Neural progenitor cell (in vitro differentiated cells): ENCODE data around the gene KLHL12. TPM values are rescaled to one million over a fixed set of nuclear protein-coding genes. Genes with fewer than 3 reads are reported as not detected.
A peak's percentile ranks its signal among the peaks of the same experiment; 100 is the strongest.

ENCODE experiments used
- DNase-seq: peaks from one replicate; pipeline ENCODE4 v3.0.0-alpha.2; 2016; ENCODE audit warnings: low spot score
- H2AFZ ChIP-seq: fragments of 200-600 bp; sonication (generic); replicated peaks from 2 replicates; pipeline ENCODE4 v1.6.1; 2016; ENCODE audit warnings: antibody characterized with exemption
- H3F3A ChIP-seq: fragments of 200-600 bp; sonication (generic); 2 replicates; pipeline ENCODE4 v1.6.1; 2016; ENCODE audit warnings: antibody characterized with exemption, low read depth
- H3K27ac ChIP-seq: fragments of 200-600 bp; sonication (generic); 2 replicates; pipeline ENCODE4 v1.5.1; 2016; ENCODE audit warnings: mild to moderate bottlenecking
- H3K27me3 ChIP-seq: fragments of 200-600 bp; sonication (generic); 2 replicates; pipeline ENCODE4 v1.6.1; 2016; ENCODE audit warnings: mild to moderate bottlenecking, moderate library complexity
- H3K36me3 ChIP-seq: fragments of 200-600 bp; sonication (generic); 2 replicates; pipeline ENCODE4 v1.5.1; 2016
- H3K4me1 ChIP-seq: fragments of 200-600 bp; sonication (generic); 2 replicates; pipeline ENCODE4 v1.6.1; 2016; ENCODE audit warnings: mixed run types
- H3K4me2 ChIP-seq: fragments of 200-600 bp; sonication (generic); 2 replicates; pipeline ENCODE4 v1.6.1; 2016
- H3K4me3 ChIP-seq: fragments of 200-600 bp; sonication (generic); 2 replicates; pipeline ENCODE4 v1.5.1; 2016
- H3K79me2 ChIP-seq: fragments of 200-600 bp; sonication (generic); 2 replicates; pipeline ENCODE4 v1.6.1; 2016; ENCODE audit warnings: low read depth
- H3K9ac ChIP-seq: fragments of 200-600 bp; sonication (generic); 2 replicates; pipeline ENCODE4 v1.6.1; 2016
- H3K9me3 ChIP-seq: fragments of 200-600 bp; sonication (generic); 2 replicates; pipeline ENCODE4 v1.5.1; 2016; ENCODE audit warnings: low read depth
- H4K20me1 ChIP-seq: fragments of 200-600 bp; sonication (generic); 2 replicates; pipeline ENCODE4 v1.6.1; 2016; ENCODE audit warnings: low read depth
- H3K27ac Mint-ChIP-seq: 3 replicates; pipeline ENCODE4 v1.8.0; 2021; ENCODE audit warnings: mixed read lengths
- H3K27me3 Mint-ChIP-seq: 2 replicates; pipeline ENCODE4 v1.8.0; 2022; ENCODE audit warnings: low read depth, mild to moderate bottlenecking, inconsistent platforms, moderate library complexity, mixed read lengths; ENCODE audit not compliant: insufficient read depth
- H3K36me3 Mint-ChIP-seq: 3 replicates; pipeline ENCODE4 v1.8.0; 2021; ENCODE audit warnings: mixed read lengths
- H3K4me1 Mint-ChIP-seq: 3 replicates; pipeline ENCODE4 v1.8.0; 2021; ENCODE audit warnings: mixed read lengths
- H3K4me3 Mint-ChIP-seq: 3 replicates; pipeline ENCODE4 v1.8.0; 2021; ENCODE audit warnings: mild to moderate bottlenecking, moderate library complexity, mixed read lengths
- H3K9me3 Mint-ChIP-seq: 3 replicates; pipeline ENCODE4 v1.8.0; 2020; ENCODE audit warnings: mixed read lengths
- EZH2 ChIP-seq: fragments of 200-600 bp; sonication (generic); IDR thresholded peaks from 2 replicates; pipeline ENCODE4 v1.6.1; 2017; ENCODE audit warnings: antibody characterized with exemption, mild to moderate bottlenecking, moderate library complexity
- EZH2phosphoT487 ChIP-seq: fragments of 200-600 bp; sonication (generic); IDR thresholded peaks from 2 replicates; pipeline ENCODE4 v1.6.1; 2017; ENCODE audit warnings: antibody characterized with exemption
- total RNA-seq: library from RNA; depleted of rRNA; stranded (reverse); fragments of >200 nt; gene quantifications from 2 replicates; pipeline ENCODE4 v1.2.3, GENCODE V29; 2015; ENCODE audit warnings: low replicate concordance
- TF ChIP-seq, protein P1 (sequence below): fragments of 200-600 bp; sonication (generic); IDR thresholded peaks from 2 replicates; pipeline ENCODE4 v1.5.1; 2017; ENCODE audit warnings: antibody characterized with exemption, mild to moderate bottlenecking

Gene KLHL12
- total RNA-seq, 1 donor from 2014 or later, result 51.4 TPM

- H3K9me3 ChIP-seq, result no peaks in the 10 kb centered on the region
- H3K4me3 Mint-ChIP-seq, result no peak overlapping the region
- H3K27me3 Mint-ChIP-seq, result peaks cover 2% of the 10 kb centered on the region
Observed at GRCh38 chr1:202848191-202848542, 78.9 kb downstream of the KLHL12 start.

GRCh38 chr1:202844935-202845334 lies 82.1 kb downstream of the KLHL12 start:
- peaks cover 10% of the 10 kb centered on the region for H3K4me1 ChIP-seq
- TF ChIP-seq EZH2phosphoT487 (no peak), EZH2 (no peak)
- TF ChIP-seq, protein P1, sequence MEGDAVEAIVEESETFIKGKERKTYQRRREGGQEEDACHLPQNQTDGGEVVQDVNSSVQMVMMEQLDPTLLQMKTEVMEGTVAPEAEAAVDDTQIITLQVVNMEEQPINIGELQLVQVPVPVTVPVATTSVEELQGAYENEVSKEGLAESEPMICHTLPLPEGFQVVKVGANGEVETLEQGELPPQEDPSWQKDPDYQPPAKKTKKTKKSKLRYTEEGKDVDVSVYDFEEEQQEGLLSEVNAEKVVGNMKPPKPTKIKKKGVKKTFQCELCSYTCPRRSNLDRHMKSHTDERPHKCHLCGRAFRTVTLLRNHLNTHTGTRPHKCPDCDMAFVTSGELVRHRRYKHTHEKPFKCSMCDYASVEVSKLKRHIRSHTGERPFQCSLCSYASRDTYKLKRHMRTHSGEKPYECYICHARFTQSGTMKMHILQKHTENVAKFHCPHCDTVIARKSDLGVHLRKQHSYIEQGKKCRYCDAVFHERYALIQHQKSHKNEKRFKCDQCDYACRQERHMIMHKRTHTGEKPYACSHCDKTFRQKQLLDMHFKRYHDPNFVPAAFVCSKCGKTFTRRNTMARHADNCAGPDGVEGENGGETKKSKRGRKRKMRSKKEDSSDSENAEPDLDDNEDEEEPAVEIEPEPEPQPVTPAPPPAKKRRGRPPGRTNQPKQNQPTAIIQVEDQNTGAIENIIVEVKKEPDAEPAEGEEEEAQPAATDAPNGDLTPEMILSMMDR, result no peak
- no peaks in the 10 kb centered on the region for H3K79me2 ChIP-seq
- H3K27me3 ChIP-seq, result no peaks in the 10 kb centered on the region
- no peak overlapping the region for H3K9ac ChIP-seq
- Mint-ChIP-seq H3K4me3 (no peak overlapping the region), H3K36me3 (no peaks in the 10 kb centered on the region), H3K4me1 (peaks cover 12% of the 10 kb centered on the region), H3K27ac (no peak overlapping the region), H3K9me3 (no peaks in the 10 kb centered on the region), H3K27me3 (peaks cover 2% of the 10 kb centered on the region)
- DNase-seq, result peak; percentile 34
- H4K20me1 ChIP-seq, result no peaks in the 10 kb centered on the region
- no peaks in the 10 kb centered on the region for H3K36me3 ChIP-seq
- H3F3A ChIP-seq, result peaks cover 6% of the 10 kb centered on the region
- no peak overlapping the region for H3K4me3 ChIP-seq
- H3K4me2 ChIP-seq, result no peak overlapping the region
- H2AFZ ChIP-seq, result no peak overlapping the region
- H3K27ac ChIP-seq, result no peak overlapping the region
- H3K9me3 ChIP-seq, result no peaks in the 10 kb centered on the region

More at GRCh38 chr1:202848191-202848542, 78.9 kb downstream of the KLHL12 start:
- Histone ChIP-seq H3K9ac (no peak overlapping the region), H3K36me3 (no peaks in the 10 kb centered on the region), H3K27ac (no peak overlapping the region), H3K4me1 (peaks cover 3% of the 10 kb centered on the region), H4K20me1 (no peaks in the 10 kb centered on the region), H3F3A (peaks cover 11% of the 10 kb centered on the region), H3K27me3 (no peaks in the 10 kb centered on the region), H2AFZ (no peak overlapping the region), H3K4me3 (no peak overlapping the region), H3K79me2 (peaks cover 3% of the 10 kb centered on the region), H3K4me2 (no peak overlapping the region)
- no peaks in the 10 kb centered on the region for H3K9me3 Mint-ChIP-seq
- TF ChIP-seq, protein P1, result no peak
- TF ChIP-seq EZH2phosphoT487 (no peak), EZH2 (no peak)
- H3K27ac Mint-ChIP-seq, result no peak overlapping the region
- H3K36me3 Mint-ChIP-seq, result no peaks in the 10 kb centered on the region
- peaks cover 5% of the 10 kb centered on the region for H3K4me1 Mint-ChIP-seq
- DNase-seq, result no peak

DNA sequence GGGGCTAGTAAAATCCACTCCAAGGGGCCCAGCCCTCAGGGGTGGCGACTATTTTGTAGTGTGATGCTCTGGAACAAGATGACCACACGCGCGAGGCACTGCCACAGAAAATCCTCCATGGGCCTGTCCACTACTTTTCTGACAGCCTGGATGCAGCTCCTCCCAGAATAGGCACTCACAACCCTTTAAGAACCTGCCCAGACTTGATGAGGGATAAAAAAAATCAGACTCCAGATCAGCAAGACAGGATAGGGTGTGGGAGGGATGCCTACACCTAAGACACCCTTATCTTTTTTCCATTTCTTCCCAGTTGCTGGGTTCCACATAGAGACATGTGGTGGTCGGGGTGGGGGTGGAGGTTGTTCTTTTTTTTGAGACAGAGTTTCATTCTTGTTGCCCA lies 82.8 kb downstream of the KLHL12 start:
- peaks cover 2% of the 10 kb centered on the region for H3K27me3 Mint-ChIP-seq
- Histone ChIP-seq H3K9me3 (no peaks in the 10 kb centered on the region), H3K27me3 (no peaks in the 10 kb centered on the region), H3K36me3 (no peaks in the 10 kb centered on the region), H3K9ac (no peak overlapping the region), H2AFZ (no peak overlapping the region), H3K27ac (no peak overlapping the region), H4K20me1 (no peaks in the 10 kb centered on the region), H3K4me1 (peaks cover 10% of the 10 kb centered on the region), H3F3A (peaks cover 6% of the 10 kb centered on the region), H3K4me3 (no peak overlapping the region), H3K4me2 (no peak overlapping the region), H3K79me2 (no peaks in the 10 kb centered on the region)
- H3K36me3 Mint-ChIP-seq, result no peaks in the 10 kb centered on the region
- H3K9me3 Mint-ChIP-seq, result no peaks in the 10 kb centered on the region
- no peak overlapping the region for H3K4me3 Mint-ChIP-seq
- H3K4me1 Mint-ChIP-seq, result peaks cover 12% of the 10 kb centered on the region
- DNase-seq, result no peak
- TF ChIP-seq EZH2, result no peak
- no peak for TF ChIP-seq EZH2phosphoT487
- TF ChIP-seq, protein P1, result no peak
- H3K27ac Mint-ChIP-seq, result no peak overlapping the region
